Stimulated activated naive CD4-positive, alpha-beta T cell (primary cell): Measurements from ENCODE around the gene DMGDH.
A peak's percentile ranks its signal among the peaks of the same experiment; 100 is the strongest.

ENCODE experiments used
- DNase-seq, 6 experiments: peaks; one replicate each; lab custom pipeline; 2025; lab: John Stamatoyannopoulos, UW

DMGDH gene

GRCh38 chr5:79062436-79062835 is 7.0 kb downstream of the DMGDH start:
- DNase-seq: no peak

GRCh38 chr5:79059674-79060073 is 9.8 kb downstream of the DMGDH start:
- no peak for DNase-seq

- no peak for DNase-seq
Measured at GRCh38 chr5:79056847-79057246, 12.6 kb downstream of the DMGDH start.

- DNase-seq: no peak
Measured at GRCh38 chr5:79055017-79055416, 14.5 kb downstream of the DMGDH start.

GRCh38 chr5:79053321-79053720 is 16.2 kb downstream of the DMGDH start:
- DNase-seq: no peak

GRCh38 chr5:79050498-79050897 is 19.0 kb downstream of the DMGDH start:
- no peak for DNase-seq

- DNase-seq: no peak
Measured at GRCh38 chr5:79048437-79048836, 21.0 kb downstream of the DMGDH start.

- DNase-seq: no peak
Measured at GRCh38 chr5:79047199-79047598, 22.3 kb downstream of the DMGDH start.

GRCh38 chr5:79042188-79042587 is 27.3 kb downstream of the DMGDH start:
- no peak for DNase-seq

- no peak for DNase-seq
Measured at GRCh38 chr5:79036769-79037168, 32.7 kb downstream of the DMGDH start.

- no peak for DNase-seq
Measured at GRCh38 chr5:79035237-79035636, 34.2 kb downstream of the DMGDH start.

GRCh38 chr5:79032782-79033181 is 36.7 kb downstream of the DMGDH start:
- DNase-seq: no peak

GRCh38 chr5:79032031-79032695 is 37.3 kb downstream of the DMGDH start:
- DNase-seq: no peak

- DNase-seq: no peak
Measured at GRCh38 chr5:79031485-79031867, 38.0 kb downstream of the DMGDH start.

GRCh38 chr5:79030663-79031484 is 38.6 kb downstream of the DMGDH start:
- no peak for DNase-seq

GRCh38 chr5:79025054-79025472 is 44.4 kb downstream of the DMGDH start:
- peak in 5 of 6 experiments; percentile 1 to 40 (median 24) for DNase-seq

GRCh38 chr5:79023947-79024346 is 45.5 kb downstream of the DMGDH start:
- no peak for DNase-seq

GRCh38 chr5:79023348-79023747 is 46.1 kb downstream of the DMGDH start:
- DNase-seq: no peak

GRCh38 chr5:79022771-79023170 is 46.7 kb downstream of the DMGDH start:
- no peak for DNase-seq

- DNase-seq: no peak
Measured at GRCh38 chr5:79021753-79022152, 47.7 kb downstream of the DMGDH start.

- peak in 4 of 6 experiments; percentile 1 to 16 (median 6) for DNase-seq
Measured at GRCh38 chr5:79020861-79021561, 48.5 kb downstream of the DMGDH start.

- no peak for DNase-seq
Measured at GRCh38 chr5:79014631-79015030, 54.8 kb downstream of the DMGDH start.

- DNase-seq: no peak
Measured at GRCh38 chr5:79011869-79012268, 57.6 kb downstream of the DMGDH start.
